ENCODE data around the gene NMT1.

NMT1 gene

DNA sequence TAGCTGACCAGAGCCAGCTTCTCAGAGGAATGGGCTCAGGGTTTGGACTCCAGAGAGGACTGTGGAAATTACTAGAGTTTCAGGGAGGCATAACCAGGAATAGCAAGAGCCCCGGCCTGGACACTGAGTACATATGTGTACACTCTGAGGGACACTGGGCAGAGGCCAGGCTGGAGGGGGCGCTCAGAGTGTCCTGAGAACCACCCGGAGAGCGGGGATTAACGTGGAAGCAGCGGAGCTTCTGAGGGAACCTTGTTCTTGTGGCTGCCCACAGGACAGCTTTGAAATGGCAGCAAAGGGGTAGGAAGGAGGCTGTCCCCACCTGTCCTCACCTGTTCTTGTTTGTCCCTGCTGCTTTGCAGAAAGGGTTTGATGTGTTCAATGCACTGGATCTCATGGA lies 43.4 kb downstream of the NMT1 start:
- DNase-seq (ENCODE audit: low read depth in 3 of 3): no peak

GRCh38 chr17:45104907-45105624 lies 43.9 kb downstream of the NMT1 start:
- DNase-seq (ENCODE audit: low read depth in 3 of 3): no peak

DNA sequence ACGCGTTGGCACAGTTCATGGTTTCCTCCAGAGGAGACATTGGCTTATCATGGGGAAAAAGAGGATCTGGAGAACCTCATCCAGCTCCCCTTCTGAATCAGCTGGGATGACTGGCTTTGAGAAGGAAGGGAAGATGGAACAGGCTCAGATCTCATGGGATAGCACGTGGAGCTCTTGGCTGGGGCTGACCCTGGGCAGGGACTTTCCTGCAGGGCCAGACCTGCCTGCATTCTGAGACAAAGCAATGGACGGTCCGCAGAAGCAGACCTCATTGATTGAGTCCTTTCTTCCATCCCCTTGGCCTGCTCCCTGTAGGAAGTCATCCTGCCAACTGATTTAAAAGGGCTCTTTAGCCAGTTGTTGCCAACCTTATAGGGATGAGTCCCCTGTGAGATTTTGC lies 45.0 kb downstream of the NMT1 start:
- DNase-seq (ENCODE audit: low read depth in 3 of 3): no peak

- DNase-seq (ENCODE audit: low read depth in 3 of 3): no peak
Measured at GRCh38 chr17:45106582-45106981, 45.5 kb downstream of the NMT1 start.

GRCh38 chr17:45107293-45108010 lies 46.3 kb downstream of the NMT1 start:
- DNase-seq (ENCODE audit: low read depth in 3 of 3): no peak

GRCh38 chr17:45108051-45108450 lies 46.9 kb downstream of the NMT1 start:
- no peak for DNase-seq (ENCODE audit: low read depth in 3 of 3)

GRCh38 chr17:45108595-45109521 lies 47.7 kb downstream of the NMT1 start:
- no peak for DNase-seq (ENCODE audit: low read depth in 3 of 3)

- no peak for DNase-seq (ENCODE audit: low read depth in 3 of 3)
Measured at GRCh38 chr17:45110676-45111611, 49.8 kb downstream of the NMT1 start.

- no peak for DNase-seq (ENCODE audit: low read depth in 3 of 3)
Measured at GRCh38 chr17:45111850-45112249, 50.7 kb downstream of the NMT1 start.

DNA sequence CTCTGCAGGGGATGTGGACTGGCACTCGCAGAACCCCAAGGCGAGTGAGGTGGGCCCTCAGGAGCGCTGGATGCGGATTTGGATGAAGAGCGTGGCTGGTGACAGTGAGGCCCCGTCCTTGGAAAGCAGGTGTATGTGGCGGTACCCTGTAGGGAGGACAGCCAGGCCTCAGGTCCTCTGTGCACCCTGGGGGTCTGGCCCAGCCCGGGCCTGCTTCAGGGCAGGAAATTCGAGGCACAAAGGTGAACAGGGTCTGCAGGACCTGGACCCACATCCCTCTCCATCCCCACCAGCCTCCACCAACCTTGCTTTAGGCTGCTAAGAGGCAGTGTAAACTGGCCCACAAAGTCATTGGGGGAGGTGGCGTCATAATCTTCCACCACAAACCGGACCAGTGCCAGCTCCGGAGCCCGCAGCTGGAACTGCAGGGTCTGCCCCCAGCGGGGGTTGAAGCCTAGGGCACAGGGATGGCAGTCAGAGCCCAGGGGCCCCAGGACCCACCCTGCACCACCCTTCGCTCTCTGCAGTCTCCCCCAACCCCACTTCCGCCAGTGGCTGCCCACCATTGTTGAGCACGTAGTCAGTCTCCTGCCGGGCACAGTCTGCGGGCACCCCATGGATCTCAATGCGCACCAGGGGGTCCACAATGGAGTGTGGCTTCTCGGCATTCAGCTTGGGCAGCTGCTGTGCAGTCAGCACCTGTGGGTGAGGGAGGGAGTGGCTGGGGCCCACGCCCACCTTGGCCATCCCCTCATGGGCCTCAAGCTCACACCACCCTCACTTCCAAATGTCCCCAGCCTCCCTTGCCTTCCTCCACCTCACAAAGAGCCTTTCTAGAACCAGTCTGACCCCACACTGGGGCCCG lies 51.7 kb downstream of the NMT1 start:
- no peak for DNase-seq (ENCODE audit: low read depth in 3 of 3)

GRCh38 chr17:45113424-45113754 lies 52.3 kb downstream of the NMT1 start:
- DNase-seq (ENCODE audit: low read depth in 3 of 3): no peak

- no peak for DNase-seq (ENCODE audit: low read depth in 3 of 3)
Measured at GRCh38 chr17:45114117-45114932, 53.2 kb downstream of the NMT1 start.

- DNase-seq (ENCODE audit: low read depth in 3 of 3): no peak
Measured at GRCh38 chr17:45115015-45115625, 54.0 kb downstream of the NMT1 start.

DNA sequence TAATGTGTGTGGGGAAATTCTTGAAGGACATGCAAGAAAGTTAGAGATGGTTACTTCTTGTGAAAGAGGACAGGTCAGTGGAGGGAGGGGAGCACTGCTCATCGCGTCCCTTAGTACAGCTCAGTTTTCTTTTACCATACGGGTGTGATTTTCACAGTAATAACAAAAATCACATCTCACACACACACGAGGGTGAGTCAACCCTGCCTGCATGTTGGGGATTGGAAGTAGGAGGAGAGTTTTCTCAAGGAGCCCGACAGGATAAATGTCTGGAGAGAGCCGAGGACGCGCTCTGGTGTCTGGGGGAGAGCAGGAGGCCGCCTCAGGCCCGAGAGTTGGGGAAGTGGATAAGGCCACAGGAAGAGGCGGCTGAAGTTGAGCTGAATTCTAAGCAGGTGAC lies 54.8 kb downstream of the NMT1 start:
- no peak for DNase-seq (ENCODE audit: low read depth in 3 of 3)

DNA sequence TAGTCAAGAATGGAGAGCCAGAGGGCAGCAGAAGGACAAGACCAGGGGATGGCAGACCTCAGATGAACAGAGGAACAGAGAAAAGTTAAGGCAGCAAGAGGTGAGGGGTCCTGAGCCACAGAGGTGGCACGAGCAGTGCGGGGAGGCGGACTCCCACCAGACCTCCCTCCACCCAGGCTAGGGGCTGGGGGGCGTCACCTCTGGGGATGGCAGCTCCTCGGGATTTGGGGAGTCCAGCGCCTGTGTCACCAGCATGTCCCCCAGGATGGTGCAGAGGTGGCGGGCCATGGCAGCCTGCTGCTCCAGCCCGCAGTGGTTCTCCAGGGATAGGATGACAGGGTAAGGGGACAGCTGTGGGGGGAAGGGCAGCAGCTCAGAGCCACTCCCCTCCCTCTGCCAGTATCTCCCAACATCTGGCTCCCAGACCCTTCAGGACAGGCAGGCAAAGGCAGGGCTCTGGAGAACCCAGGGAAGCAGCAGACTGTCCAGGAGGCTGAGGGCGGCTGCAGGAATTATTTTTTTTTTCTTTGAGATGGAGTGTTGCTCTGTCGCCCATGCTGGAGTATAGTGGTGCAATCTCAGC lies 55.4 kb downstream of the NMT1 start:
- DNase-seq (ENCODE audit: low read depth in 3 of 3): no peak

DNA sequence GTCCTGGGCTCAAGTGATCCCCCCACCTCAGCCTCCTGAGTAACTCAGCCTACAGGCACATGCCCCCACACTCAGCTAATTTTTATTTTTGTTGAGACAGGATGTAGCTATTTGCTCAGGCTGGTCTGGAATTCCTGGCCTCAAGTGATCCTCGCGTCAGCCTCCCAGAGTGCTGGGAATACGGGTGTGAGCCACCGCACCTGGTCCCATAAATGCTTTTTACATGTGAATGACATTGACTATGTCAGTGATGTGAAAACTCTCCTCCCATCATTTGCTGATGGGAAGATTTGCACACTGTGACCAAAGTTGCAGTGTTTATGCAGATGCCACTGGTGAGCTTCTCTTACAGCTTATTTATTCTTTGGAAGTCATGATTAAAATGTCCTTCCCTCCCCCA lies 56.2 kb downstream of the NMT1 start:
- no peak for DNase-seq (ENCODE audit: low read depth in 3 of 3)

DNA sequence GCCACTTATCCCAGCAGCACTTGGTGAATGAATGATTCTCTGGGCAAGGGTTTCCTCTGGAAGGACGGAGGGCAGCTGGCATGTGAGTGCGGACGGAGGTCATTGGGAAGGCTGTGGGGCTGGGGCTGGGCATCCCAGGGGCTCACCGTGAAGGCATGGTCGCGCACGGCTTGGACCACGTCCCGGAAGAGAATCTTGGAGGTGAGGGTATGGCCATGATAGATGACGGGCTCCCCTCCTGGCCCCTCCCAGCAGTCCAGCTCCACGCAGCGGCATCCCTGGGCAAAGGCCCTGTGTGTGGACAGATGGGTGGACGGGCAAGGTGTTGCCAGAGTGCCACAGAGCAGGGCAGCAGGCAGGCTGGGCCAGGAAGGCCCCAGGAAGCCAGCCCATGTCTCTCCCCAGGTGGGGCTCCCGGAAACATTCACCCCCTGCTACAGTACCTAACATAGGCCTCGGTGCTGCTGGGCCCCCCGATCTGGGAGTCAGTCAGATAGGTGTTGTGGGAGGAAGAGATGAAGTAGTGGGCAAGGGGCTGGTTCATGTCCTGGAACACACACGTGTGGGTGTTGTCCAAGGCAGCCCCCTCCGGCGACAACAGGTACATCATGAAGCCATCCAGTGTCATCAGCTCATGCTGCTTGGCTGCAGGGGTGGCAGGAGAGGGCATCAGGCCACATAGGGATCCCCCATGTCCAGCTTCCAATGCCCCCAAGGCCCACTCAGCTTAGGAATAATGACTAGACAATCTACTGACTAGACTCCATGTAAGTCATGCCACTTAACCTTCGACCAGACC lies 56.9 kb downstream of the NMT1 start:
- DNase-seq (ENCODE audit: low read depth in 3 of 3): no peak

- no peak for DNase-seq (ENCODE audit: low read depth in 3 of 3)
Measured at GRCh38 chr17:45118691-45119090, 57.6 kb downstream of the NMT1 start.
